Measurements from ENCODE around the gene ADGRD2.
"Not testable (repeated sequence)": the region's sequence is repeated elsewhere in the genome, so short reads cannot be mapped to it uniquely, and the experiment has no call there.

Gene ADGRD2

GRCh38 chr9:124450241-124450924 is at the start of gene ADGRD2:
ADGRD2 (plus strand) TSS chr9:124450451; CDS start chr9:124451667, 1,216 bp downstream.
- no peak for DNase-seq (ENCODE audit: low read depth)

- DNase-seq (ENCODE audit: low read depth): no peak
These were observed 47.0 kb upstream of the ADGRD2 start for GRCh38 chr9:124403246-124403645.

GRCh38 chr9:124409410-124409809 is 40.8 kb upstream of the ADGRD2 start:
- no peak for DNase-seq (ENCODE audit: low read depth)

GRCh38 chr9:124410321-124410913 is 39.8 kb upstream of the ADGRD2 start:
- DNase-seq (ENCODE audit: low read depth): no peak

DNA sequence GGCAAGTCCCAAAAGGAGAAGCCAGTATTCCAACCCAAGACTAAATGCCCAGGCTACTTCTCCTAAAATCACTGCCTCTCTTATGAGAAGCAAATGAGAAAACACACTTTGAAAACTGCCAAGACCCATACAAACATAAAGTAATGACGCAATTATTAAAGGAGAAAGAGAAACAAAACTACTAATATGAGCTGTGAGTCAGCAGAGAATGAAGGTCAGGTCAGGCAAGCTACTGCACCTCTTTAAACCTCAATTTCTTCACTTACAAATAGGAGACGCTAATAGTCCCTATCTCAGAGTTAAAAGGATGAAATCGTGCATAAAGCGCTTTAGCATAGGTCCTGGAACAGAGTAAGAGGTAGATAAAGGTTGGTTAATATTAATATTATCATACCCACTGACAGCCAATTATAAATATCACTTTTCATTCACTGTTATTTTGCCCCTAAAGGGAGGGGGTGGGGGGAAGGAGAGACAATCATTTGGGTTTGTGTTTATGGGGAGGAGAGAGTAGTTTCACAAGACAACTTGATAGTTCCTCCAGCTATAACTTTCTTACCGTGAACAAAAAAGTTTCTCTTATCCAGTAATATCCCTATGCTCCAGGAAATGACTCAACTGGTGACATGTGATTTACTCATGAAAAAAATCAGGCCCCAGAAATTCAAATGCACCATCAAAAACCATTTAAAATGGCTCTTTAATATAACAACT is 38.6 kb upstream of the ADGRD2 start:
- no peak for DNase-seq (ENCODE audit: low read depth)

DNA sequence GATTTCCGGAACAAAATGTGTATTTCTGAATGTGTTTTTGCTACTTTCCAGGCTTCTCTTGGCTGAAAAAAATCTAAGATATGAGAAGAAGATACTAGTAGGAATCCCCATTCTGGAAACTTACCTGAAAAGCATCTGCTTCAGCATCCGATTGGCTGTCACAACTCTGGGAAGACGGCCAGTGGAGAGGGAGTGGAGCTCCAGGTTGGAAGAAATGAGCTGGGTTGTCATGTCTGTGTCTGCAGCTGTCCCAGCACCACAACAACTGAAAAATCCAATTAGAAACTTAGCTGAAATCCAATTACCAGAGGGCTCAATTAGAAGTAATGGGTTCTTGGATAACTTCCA is 38.0 kb upstream of the ADGRD2 start:
- DNase-seq (ENCODE audit: low read depth): no peak

DNA sequence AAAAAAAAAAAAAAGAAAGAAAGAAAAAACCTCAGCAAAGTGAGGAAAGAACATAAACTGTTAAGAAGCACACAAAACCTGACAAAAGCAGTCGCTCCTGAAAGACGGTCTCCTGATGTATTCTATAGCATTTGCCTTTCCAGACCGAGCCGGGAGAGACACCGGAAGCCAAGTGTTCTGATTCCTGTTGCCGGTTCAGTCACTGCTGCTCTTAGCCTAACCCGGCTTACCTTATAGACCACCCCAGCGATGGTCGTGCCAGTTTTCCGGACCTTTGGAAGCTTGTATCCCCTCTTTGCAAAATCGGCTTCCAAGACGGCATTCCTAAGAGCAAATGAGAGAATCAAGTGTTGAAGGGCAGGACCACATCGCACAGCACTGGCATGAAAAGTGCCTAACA is 35.6 kb upstream of the ADGRD2 start:
- DNase-seq (ENCODE audit: low read depth): no peak

- DNase-seq (ENCODE audit: low read depth): peak; percentile 95
These were observed 35.0 kb upstream of the ADGRD2 start, which contains the start of gene PSMB7 for GRCh38 chr9:124415102-124415851. PSMB7 (minus strand) TSS chr9:124415442; CDS start chr9:124415425, 17 bp downstream.

DNA sequence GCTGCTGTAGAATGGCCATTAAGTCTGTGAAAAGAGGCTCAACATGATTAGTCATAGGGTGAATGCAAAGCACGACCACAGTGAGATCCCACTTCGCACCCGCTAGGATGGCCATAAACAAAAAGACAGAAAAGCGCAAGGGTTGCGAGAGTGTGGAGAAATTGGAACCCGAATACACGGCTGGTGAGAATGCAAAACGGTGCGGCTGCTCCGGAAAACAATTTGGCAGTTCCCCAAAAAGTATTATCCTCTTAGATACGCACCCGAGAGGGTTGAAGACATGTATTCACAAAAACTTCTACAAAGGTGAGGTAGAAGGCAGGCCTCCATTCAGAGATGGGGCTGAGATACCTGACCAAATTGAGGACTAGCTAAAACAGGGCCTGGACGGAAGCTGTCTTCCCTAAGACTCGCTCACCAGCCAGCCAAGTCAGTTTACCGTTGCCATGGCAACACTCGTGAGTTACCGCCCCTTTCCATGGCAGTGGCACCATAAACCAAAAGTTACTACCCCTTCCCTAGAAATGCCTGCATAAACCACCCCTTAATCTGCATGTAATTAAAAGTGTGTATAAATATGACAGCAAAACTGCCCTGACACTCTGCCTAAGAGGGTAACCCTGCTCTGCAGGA is 34.3 kb upstream of the ADGRD2 start:
- DNase-seq (ENCODE audit: low read depth): no peak

DNA sequence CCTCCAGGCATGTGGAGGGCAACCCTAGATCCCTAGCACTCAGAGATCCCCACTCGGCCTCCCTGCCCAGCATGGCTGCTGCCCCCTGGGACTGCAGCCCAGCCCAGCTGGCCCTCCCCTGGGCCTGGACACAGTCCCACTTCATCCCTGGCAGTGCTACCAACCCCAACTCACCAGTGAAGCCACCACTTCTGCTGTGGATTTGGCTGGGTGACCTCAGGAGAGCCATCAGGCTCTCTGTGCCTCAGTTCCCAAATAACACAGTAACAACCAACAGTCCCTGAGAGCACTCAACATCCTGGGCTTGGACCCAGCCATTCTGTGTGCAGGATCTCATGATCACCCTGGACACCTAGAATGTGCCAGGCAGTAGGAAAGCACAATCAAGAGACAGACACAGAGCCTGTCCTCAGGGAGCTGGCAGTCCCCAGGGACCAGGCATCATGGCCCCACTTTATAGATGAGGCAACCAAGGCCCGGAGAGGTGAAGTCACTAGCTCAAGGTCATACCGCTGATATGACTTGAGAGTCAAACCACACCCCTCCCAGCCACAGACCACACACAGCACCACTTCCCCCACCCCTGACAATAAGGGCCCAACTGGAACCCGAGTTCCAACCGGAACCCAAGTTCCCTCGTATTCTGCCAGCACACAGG is 30.3 kb upstream of the ADGRD2 start:
- no peak for DNase-seq (ENCODE audit: low read depth)

DNA sequence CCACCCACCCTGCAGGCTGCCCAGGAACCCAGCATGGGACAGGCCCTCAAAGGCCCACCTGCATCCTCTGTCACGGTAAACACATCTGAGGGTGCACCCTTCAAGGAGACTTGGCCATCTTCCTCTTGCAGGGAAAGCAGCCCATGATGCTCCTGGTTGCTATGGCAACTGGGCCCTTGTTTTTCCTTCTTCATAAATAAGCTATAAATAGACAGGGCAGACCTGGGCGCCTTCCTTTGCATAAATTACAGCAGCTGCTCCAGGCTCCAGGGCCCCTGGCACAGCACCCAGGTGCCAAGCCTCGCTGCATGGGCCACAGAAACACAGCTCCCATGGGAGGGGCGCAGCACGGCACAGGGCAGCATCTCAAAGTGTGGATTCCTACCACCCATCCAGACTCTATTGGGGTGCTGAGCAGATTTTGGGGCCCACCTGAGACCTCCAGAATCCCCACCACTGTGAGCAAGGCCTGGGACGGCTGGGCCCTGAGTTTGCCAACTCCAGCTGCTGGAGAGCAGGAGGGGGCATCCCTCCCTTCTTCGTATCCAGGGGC is 29.2 kb upstream of the ADGRD2 start:
- no peak for DNase-seq (ENCODE audit: low read depth)

- DNase-seq (ENCODE audit: low read depth): no peak
These were observed 27.1 kb upstream of the ADGRD2 start for GRCh38 chr9:124423155-124423554.

DNA sequence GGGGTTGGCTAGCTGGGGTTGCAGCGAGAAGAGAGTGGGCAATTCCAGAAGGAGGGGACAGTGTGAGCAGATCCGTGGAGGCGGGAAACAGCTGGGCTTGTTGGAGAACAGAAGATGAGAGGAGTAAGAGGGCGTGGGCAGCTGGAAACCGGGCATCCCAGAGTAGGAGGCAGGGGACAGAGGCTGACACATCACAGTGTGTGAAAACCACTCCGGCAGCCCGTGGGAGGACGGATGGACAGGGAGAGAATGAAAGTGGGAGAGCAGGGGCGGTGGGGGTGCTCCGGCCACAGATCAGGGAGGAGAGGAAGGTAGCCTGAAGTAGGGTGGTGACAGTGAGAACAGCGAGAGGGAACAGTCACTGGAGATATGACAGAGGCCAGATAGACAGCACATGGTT is 26.7 kb upstream of the ADGRD2 start:
- DNase-seq (ENCODE audit: low read depth): no peak

DNA sequence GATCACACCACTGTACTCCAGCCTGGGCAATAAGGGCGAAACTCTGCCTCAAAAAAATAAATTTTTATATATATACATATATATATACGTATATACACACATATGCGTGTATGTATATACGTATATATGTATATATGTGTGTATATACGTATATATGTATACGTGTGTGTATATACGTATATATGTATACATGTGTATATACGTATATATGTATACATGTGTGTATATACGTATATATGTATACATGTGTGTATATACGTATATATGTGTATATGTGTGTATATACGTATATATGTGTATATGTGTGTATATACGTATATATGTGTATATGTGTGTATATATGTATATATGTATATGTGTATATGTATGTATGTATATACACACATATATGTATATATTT is 24.5 kb upstream of the ADGRD2 start:
- DNase-seq (ENCODE audit: low read depth): not testable (repeated sequence)

DNA sequence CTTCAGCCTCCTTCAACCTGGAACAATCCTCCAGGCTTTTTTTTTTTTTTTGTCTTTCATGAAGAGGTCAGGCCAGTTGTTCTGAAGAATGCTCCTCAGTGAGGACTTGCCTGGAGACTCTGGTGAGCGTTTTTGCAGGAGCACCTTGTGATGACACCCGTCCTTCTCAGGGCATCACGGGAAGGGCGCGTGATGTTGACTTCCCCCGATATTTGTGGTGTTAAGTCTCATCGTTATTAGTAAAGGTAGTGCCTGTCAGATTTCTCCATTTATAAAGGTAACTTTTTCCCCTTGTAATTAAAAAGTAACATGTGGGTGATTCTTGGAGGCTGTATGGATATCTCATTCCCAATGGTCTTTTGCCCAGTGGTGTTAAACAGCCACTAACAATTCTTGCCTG is 23.9 kb upstream of the ADGRD2 start:
- DNase-seq (ENCODE audit: low read depth): no peak

DNA sequence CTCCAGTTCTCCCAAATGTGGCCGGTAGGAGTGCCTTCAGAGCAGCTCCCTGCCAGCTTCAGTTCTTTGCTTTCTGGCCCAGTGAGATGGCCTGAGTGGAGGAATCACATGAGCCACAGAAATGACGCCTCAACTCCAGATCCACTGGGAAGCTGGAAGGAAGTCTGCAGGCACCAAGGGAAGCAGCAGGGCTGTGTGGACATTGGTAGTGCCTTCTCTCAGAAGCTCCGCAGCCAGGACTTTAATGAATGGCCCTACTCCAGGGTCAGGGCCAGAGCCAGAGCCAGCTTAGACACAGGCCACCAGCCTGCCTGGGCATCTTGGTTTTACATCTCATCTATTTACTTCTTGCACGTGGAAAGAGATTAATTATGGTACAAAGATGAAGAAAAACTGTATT is 23.0 kb upstream of the ADGRD2 start:
- DNase-seq (ENCODE audit: low read depth): no peak

GRCh38 chr9:124428751-124429529 is 21.3 kb upstream of the ADGRD2 start:
- no peak for DNase-seq (ENCODE audit: low read depth)

DNA sequence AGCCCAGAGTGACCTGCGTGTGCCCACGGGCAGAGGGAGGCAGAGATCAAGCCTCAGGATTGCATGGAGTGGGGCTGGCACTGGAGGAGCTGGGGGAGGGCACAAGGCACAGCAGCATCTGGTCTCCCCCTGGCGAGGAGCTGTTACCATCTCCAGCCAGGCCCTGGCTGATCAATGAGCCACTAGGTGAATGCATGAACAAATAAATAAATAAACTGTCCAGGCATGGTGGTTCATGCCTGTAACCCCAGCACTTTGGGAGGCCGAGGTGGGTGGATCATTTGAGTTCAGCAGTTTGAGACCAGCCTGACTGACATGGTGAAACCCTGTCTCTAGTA is 20.8 kb upstream of the ADGRD2 start:
- DNase-seq (ENCODE audit: low read depth): no peak

GRCh38 chr9:124436320-124436719 is 13.9 kb upstream of the ADGRD2 start:
- DNase-seq (ENCODE audit: low read depth): no peak

DNA sequence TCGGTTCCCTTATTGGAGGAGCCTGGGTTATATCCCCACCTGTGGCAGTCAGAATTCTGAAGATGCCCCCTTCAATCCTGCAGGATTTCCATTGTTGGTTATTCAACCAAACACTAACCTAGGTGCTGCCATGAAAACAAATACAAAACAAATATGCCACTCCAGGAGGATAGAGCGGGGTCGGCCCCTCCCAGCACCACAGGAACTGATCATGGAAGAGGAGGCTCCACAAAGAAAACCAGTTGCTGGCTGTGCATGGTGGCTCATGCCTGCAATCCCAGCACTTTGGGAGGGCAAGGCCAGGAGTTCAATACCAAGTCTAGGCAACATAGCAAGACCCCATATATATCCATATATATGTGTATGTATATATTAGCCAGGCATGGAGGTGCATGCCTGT is 13.2 kb upstream of the ADGRD2 start:
- DNase-seq (ENCODE audit: low read depth): no peak

DNA sequence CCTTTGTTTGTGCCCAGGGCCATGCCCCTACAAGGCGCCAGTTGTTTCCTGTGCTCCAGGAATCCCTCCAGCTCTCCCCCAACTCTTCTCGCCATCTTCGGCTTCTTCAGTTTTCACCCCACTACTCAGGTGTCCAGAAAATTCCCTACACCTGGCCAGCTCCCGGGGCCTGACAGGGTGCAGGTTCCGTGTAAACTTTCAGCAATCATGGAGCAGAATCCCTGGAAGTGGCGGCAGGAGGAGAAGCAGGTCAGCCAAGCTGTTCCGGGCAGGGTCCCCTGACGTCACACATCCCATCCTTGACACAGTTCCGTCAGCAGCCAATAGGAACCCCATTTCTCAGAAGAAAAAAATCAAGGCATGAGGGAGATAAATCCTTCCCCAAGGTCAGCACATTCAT is 12.2 kb upstream of the ADGRD2 start:
- no peak for DNase-seq (ENCODE audit: low read depth)
